GM12891 (cell line): ENCODE measurements around the gene DPH1.

Experiments
- POLR2A ChIP-seq: IDR thresholded peaks from 2 replicates; pipeline ENCODE4 v1.6.1; 2011; ENCODE audit warnings: low read depth, low read length, control low read depth
- POLR2AphosphoS5 ChIP-seq: IDR thresholded peaks from 2 replicates; pipeline ENCODE4 v1.6.1; 2011; ENCODE audit warnings: low read depth, low read length, control low read depth

DNA sequence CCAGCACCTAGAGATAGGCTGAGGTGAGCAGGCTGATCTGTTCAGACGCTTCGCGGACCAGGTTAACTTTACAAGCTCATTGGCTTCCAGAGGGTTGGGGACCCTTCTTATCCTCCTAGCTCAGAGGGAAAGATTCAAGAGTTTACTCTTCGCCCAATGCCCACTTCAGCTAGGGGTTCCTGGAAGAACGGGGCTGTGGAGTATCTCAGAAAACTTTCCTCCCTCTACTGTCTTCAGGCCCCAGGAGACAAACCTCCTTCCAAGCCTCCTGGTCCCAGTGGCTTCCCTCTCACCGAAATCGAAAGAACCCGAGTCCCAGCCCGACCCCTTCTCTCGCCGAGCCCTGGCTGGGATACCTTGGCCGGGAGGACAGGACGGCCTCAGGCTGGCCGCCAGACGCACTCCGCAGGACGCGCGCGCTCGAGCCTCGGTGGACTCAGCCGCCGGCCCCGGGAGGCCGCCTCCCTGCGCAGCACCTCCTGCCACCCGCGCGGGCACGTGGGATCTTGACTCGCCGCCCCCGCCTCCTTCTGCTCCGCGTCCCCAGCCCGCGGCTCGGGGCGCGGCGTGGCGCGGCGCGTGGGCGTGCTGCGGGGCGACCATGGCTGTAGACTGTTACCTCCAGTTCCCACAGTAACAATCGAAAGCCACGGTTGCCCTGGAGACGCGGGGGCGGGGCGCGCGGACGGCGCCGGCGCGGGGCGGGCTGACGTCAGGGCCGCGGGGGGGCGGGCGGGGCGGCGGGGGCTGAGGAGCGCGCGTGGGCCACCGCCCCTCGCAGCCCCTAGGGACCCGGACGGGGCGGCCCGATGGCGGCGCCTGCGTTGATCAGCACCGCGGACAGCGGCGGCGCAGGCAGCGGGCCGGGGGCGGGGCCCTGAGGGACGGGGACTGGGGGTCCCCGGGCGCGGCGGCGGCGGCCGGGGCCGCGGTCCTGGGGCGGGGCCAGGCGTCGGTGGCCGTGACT lies 19.7 kb downstream of the DPH1 start:
- TF ChIP-seq POLR2AphosphoS5, result no peak
- TF ChIP-seq POLR2A, result no peak
